GM19099 (cell line): ENCODE results near the gene ARL14.

ENCODE experiments used
- POLR2A ChIP-seq: IDR thresholded peaks from 3 replicates; pipeline ENCODE4 v1.6.1; 2011; ENCODE audit warnings: low read depth; ENCODE audit not compliant: insufficient read length; ENCODE audit errors: extremely low read depth

ARL14 gene

GRCh38 chr3:160665784-160666526, 11.0 kb upstream of the ARL14 start:
- TF ChIP-seq POLR2A = peak; percentile 15

DNA sequence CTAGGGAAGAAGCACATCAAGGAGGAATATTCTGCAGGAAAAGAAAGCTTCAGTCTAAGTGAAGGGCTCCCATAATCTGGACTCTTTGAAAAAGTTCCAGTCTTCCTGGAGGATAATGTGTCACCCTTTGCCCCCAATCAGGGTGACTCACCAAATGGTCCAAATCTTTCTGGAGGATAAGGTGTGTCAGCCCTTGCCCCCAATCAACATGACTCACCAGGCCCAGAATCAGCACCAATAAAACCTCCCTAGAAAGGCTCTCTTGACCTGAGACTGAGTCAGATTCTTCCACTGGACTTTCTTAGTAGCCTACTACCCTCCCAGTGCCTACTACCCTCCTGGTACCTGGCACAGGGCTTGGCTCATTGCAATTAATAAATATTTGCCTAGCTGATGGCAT, 9.5 kb upstream of the ARL14 start:
- no peak for TF ChIP-seq POLR2A

GRCh38 chr3:160668454-160668853, 8.5 kb upstream of the ARL14 start:
- TF ChIP-seq POLR2A = no peak

- TF ChIP-seq POLR2A = no peak
Measured at GRCh38 chr3:160671231-160671630, 5.7 kb upstream of the ARL14 start.

DNA sequence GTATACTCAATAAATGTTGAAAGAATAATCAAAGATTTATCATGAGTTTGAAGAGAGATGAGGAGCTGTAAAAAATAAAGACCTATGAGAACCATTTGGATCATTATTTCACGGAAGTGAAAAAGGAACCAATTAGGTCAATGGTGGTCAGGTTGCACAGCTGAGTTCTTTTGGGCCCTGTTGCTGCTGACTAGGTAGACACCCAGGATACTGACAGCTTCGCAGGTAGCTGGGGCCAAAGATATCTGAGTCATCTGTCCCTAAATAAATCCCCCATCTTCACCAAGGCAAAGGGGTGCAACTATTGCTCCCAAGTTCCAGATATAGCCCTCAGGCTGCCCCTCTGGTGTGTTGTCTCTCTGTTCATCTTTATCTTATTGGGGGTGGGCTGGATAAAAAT, 5.0 kb upstream of the ARL14 start:
- no peak for TF ChIP-seq POLR2A

DNA sequence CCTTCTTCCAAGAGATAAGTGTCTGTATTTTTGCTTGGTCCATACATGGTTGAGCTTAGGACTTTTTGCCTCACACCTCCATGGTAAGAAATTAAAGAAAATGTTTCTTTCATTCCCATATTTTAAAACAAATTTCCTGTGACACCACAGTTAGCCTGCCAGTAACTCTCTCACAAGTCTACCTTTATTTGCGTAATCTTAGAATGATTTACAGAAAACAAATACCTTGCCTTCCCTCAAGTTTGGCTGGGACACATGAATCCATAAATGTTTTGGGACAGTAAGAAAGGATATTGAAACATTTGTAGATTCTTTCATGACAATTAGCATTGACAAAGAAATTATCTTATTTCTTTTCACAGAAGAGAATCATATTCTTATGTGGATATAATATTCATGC, 3.8 kb upstream of the ARL14 start:
- no peak for TF ChIP-seq POLR2A

- TF ChIP-seq POLR2A = no peak
Measured at GRCh38 chr3:160675566-160676124, 1.3 kb upstream of the ARL14 start.

DNA sequence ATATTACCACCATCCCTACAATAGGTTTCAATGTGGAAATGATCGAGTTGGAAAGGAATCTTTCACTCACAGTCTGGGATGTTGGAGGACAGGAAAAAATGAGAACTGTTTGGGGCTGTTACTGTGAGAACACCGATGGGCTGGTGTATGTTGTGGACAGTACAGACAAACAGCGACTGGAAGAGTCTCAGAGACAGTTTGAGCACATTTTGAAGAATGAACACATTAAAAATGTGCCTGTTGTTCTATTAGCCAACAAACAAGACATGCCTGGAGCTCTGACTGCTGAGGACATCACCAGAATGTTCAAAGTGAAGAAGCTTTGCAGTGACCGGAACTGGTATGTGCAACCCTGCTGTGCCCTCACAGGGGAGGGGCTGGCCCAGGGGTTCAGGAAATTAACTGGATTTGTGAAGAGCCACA, 510 bp downstream of the ARL14 start:
- no peak for TF ChIP-seq POLR2A

- TF ChIP-seq POLR2A = no peak
Measured at GRCh38 chr3:160678292-160678842, 1.4 kb downstream of the ARL14 start.

GRCh38 chr3:160684368-160684740, 7.4 kb downstream of the ARL14 start:
- no peak for TF ChIP-seq POLR2A

DNA sequence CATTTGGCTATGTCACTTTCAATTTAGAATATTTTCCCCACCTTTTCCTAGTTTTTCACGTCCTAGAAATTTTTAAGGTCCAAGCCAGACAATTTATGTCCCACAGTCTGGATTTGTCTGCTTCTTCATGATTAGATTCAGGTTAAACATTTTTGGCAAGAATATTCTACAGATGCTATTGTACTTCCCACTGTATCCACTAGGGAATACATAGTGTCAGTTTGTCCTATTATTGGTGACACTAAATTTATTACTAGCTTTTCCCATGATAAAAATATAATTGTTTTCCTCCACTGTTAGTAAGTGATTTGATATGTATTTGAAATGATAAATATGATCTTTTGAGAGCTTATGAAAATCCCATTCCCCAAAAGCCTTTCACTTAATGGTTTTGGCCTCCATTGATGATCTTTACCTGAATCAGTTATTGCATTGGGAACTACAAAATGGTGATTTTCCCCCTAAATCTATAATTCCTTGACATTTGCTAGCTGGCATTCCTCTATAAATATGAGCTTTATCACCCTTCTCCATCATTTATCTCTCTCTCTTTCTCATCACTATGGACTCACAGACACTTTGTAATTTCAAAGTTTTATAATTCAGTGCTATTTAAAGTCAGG, 8.3 kb downstream of the ARL14 start:
- no peak for TF ChIP-seq POLR2A

GRCh38 chr3:160686955-160687535, 10.1 kb downstream of the ARL14 start:
- TF ChIP-seq POLR2A = no peak

DNA sequence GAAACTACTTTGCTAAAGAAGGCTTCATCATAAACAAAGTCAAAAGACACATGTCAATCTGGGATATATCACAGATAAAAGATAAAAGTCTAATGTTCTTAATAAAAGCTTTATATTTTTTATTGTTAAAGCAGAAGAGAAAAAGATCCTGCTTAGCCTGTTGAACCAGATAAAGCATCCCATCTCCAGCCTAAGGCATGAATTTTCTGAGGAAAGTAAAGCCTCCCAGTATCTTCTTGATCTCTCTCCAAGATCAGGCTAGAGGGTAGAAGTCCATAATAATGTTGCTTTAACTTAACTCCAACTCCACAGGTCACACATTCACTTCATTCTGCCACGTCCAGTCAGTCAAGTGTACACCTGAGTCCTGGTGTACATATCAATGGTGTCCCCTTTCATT, 14.2 kb downstream of the ARL14 start:
- no peak for TF ChIP-seq POLR2A

DNA sequence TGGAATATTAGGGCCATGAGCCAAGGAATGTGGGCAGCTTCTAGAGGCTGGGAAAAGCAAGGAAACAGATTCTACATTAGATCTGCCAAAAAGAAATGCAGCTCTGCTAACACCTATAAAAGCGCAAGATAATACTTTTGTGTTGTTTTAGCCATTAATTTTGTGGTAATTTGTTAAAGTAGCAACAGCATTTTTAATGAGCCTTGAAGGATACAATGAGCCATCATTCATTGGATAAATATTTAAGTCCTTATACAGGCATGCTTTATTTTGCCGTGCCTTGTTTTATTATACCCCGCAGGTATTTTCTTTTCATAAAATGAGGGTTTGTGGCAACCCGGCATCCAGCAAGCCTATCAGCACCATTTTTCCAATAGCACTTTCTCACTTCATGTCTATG, 15.0 kb downstream of the ARL14 start:
- TF ChIP-seq POLR2A = no peak

- no peak for TF ChIP-seq POLR2A
Measured at GRCh38 chr3:160693191-160693590, 16.2 kb downstream of the ARL14 start.

DNA sequence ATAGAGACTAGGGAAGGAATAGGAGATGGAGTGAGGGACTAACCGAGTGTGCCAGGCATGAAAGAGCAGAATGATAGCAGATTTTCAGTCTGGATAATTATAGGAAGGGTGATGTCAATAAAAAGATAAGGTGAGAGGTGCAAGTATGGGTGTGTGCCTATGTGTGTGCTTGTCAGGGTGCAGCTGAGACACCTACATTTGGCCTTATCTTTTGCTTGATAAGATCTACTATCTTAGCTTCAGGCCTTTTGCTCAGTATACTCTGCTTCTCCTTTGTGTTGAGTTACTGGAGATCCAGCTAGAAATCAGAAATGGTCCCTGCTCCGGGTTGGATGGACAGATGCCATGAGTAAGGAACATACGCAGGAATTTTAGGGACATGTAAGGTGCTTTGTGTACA, 17.4 kb downstream of the ARL14 start:
- TF ChIP-seq POLR2A = no peak
